D341Med (cell line): ENCODE measurements around the gene MTRFR.
"Not testable (repeated sequence)": the region's sequence is repeated elsewhere in the genome, so short reads cannot be mapped to it uniquely, and the experiment has no call there.

Experiments
- DNase-seq: peaks from one replicate; pipeline ENCODE4 v3.0.0; 2012; ENCODE audit warnings: low spot score

MTRFR gene

GRCh38 chr12:123232807-123233504 lies at the start of gene MTRFR, which contains the start of gene MPHOSPH9:
Gene MTRFR, plus strand, starts transcription at chr12:123233436. Its CDS starts 20,239 bp downstream, at chr12:123253675.
Gene MPHOSPH9, minus strand, starts transcription at chr12:123233141. Its CDS starts 2,777 bp downstream, at chr12:123230364.
- peak; percentile 97 for DNase-seq

- DNase-seq = no peak
These were observed 45.6 kb upstream of the MTRFR start for GRCh38 chr12:123187637-123188036.

- DNase-seq = no peak
These were observed 33.3 kb upstream of the MTRFR start for GRCh38 chr12:123199936-123200335.

- DNase-seq = no peak
These were observed 32.8 kb upstream of the MTRFR start for GRCh38 chr12:123200414-123200813.

- DNase-seq = not testable (repeated sequence)
These were observed 26.4 kb upstream of the MTRFR start for GRCh38 chr12:123206794-123207193.

- DNase-seq = not testable (repeated sequence)
These were observed 25.4 kb upstream of the MTRFR start for GRCh38 chr12:123207815-123208214.

- DNase-seq = no peak
These were observed 10.0 kb upstream of the MTRFR start for GRCh38 chr12:123223241-123223668.

GRCh38 chr12:123225443-123225842 lies 7.8 kb upstream of the MTRFR start:
- DNase-seq = no peak

GRCh38 chr12:123227581-123228258 lies 5.5 kb upstream of the MTRFR start:
- no peak for DNase-seq

GRCh38 chr12:123229051-123229450 lies 4.2 kb upstream of the MTRFR start:
- no peak for DNase-seq

GRCh38 chr12:123231931-123232330 lies 1.3 kb upstream of the MTRFR start:
- DNase-seq = no peak

- no peak for DNase-seq
These were observed 797 bp upstream of the MTRFR start for GRCh38 chr12:123232472-123232806.

GRCh38 chr12:123233505-123234308 lies 471 bp downstream of the MTRFR start:
- no peak for DNase-seq

GRCh38 chr12:123237646-123238329 lies 4.6 kb downstream of the MTRFR start:
- DNase-seq = peak; percentile 56

- no peak for DNase-seq
These were observed 5.1 kb downstream of the MTRFR start for GRCh38 chr12:123238330-123238682.

GRCh38 chr12:123238961-123239360 lies 5.7 kb downstream of the MTRFR start:
- DNase-seq = no peak

- no peak for DNase-seq
These were observed 9.1 kb downstream of the MTRFR start for GRCh38 chr12:123242116-123242904.

- DNase-seq = no peak
These were observed 10.5 kb downstream of the MTRFR start for GRCh38 chr12:123243671-123244262.

GRCh38 chr12:123245678-123246077 lies 12.4 kb downstream of the MTRFR start:
- no peak for DNase-seq

GRCh38 chr12:123248129-123248528 lies 14.9 kb downstream of the MTRFR start:
- DNase-seq = not testable (repeated sequence)
